Measurements from ENCODE around the gene CCIN. TPM values are rescaled to one million over a fixed set of nuclear protein-coding genes. Genes with fewer than 3 reads are reported as not detected.

CCIN gene
- total RNA-seq, 2 donors from 2014 or later, result 0.32 TPM; not detected in 1

GRCh38 chr9:36151316-36152210, 17.6 kb upstream of the CCIN start:
- no peak for TF ChIP-seq CTCF (IDR thresholded peaks at IDR 0.05)
- peak; percentile 57 for DNase-seq
- no peaks in the 10 kb centered on the region for H3K9me3 ChIP-seq
- intact Hi-C loops (cut with DNase I), result no loop called here
- no peaks in the 10 kb centered on the region for H3K27me3 ChIP-seq
- H3K4me1 ChIP-seq, result peaks cover 4% of the 10 kb centered on the region
- no peak overlapping the region for H3K4me3 ChIP-seq
- no peaks in the 10 kb centered on the region for H3K36me3 ChIP-seq
- H3K9ac ChIP-seq (ENCODE audit: low read depth in 2 of 2, low read length in 2 of 2), result peak overlapping the region in 1 of 2 donors; percentile 58
- H3K27ac ChIP-seq, result peak overlapping the region; percentile 35

- no peak overlapping the region for H3K9ac ChIP-seq (ENCODE audit: low read depth in 2 of 2, low read length in 2 of 2)
- no peaks in the 10 kb centered on the region for H3K36me3 ChIP-seq
- no peaks in the 10 kb centered on the region for H3K27me3 ChIP-seq
- DNase-seq, result no peak
- no peak overlapping the region for H3K27ac ChIP-seq
- intact Hi-C loops (cut with DNase I), result no loop called here
- TF ChIP-seq CTCF (IDR thresholded peaks at IDR 0.05), result no peak
- no peak overlapping the region for H3K4me3 ChIP-seq
- no peaks in the 10 kb centered on the region for H3K9me3 ChIP-seq
- H3K4me1 ChIP-seq, result peaks cover 4% of the 10 kb centered on the region
These were observed 16.3 kb upstream of the CCIN start for GRCh38 chr9:36152741-36153438.

- no peak overlapping the region for H3K9ac ChIP-seq (ENCODE audit: low read depth in 2 of 2, low read length in 2 of 2)
- H3K4me3 ChIP-seq, result no peak overlapping the region
- DNase-seq, result no peak
- H3K36me3 ChIP-seq, result no peaks in the 10 kb centered on the region
- TF ChIP-seq CTCF (IDR thresholded peaks at IDR 0.05), result no peak
- no peaks in the 10 kb centered on the region for H3K4me1 ChIP-seq
- intact Hi-C loops (cut with DNase I), result no loop called here
- H3K9me3 ChIP-seq, result no peaks in the 10 kb centered on the region
- H3K27me3 ChIP-seq, result no peaks in the 10 kb centered on the region
- peak overlapping the region; percentile 16 for H3K27ac ChIP-seq
These were observed 15.4 kb upstream of the CCIN start for GRCh38 chr9:36153746-36154145.

GRCh38 chr9:36154331-36154952, 14.7 kb upstream of the CCIN start:
- no peaks in the 10 kb centered on the region for H3K27me3 ChIP-seq
- peak overlapping the region; percentile 16 for H3K27ac ChIP-seq
- H3K9me3 ChIP-seq, result no peaks in the 10 kb centered on the region
- H3K4me3 ChIP-seq, result no peak overlapping the region
- DNase-seq, result no peak
- H3K36me3 ChIP-seq, result no peaks in the 10 kb centered on the region
- H3K4me1 ChIP-seq, result no peaks in the 10 kb centered on the region
- peak overlapping the region in 1 of 2 donors; percentile 2 for H3K9ac ChIP-seq (ENCODE audit: low read depth in 2 of 2, low read length in 2 of 2)
- no peak for TF ChIP-seq CTCF (IDR thresholded peaks at IDR 0.05)
- intact Hi-C loops (cut with DNase I), result no loop called here

GRCh38 chr9:36156116-36156515, 13.1 kb upstream of the CCIN start:
- Histone ChIP-seq H3K27me3 (no peaks in the 10 kb centered on the region), H3K9me3 (no peaks in the 10 kb centered on the region), H3K4me3 (no peak overlapping the region), H3K9ac (ENCODE audit: low read depth in 2 of 2, low read length in 2 of 2) (no peak overlapping the region), H3K36me3 (no peaks in the 10 kb centered on the region), H3K4me1 (no peaks in the 10 kb centered on the region), H3K27ac (no peak overlapping the region)
- no peak for TF ChIP-seq CTCF (IDR thresholded peaks at IDR 0.05)
- no peak for DNase-seq
- intact Hi-C loops (cut with DNase I), result no loop called here
